HCEC 1CT (cell line): ENCODE results near the gene RPRD1A.
A peak's percentile ranks its signal among the peaks of the same experiment; 100 is the strongest.
"Not testable (repeated sequence)": the region's sequence is repeated elsewhere in the genome, so short reads cannot be mapped to it uniquely, and the experiment has no call there.

Experiments
- DNase-seq: peaks from one replicate; pipeline ENCODE4 v3.0.0-alpha.2; 2017

Gene RPRD1A

DNA sequence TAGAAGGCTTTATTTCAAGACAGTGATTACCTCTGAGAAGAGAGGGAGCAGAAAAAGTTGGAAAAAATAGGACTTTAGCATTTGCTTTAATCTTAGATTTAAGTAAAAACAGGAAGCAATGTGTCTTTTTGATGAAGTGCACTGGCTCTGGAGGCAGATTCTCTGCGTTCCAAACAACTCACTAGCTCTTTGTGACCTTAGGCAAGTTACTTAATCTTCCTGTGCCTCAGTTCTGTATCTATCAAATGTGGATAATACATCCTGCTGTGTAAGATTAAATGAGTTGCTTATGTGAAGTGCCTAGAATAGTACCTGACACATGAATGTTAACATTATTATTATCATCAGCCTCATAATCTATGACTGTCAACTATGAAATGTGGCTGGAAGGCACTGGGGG lies 42.3 kb downstream of the RPRD1A start:
- no peak for DNase-seq

DNA sequence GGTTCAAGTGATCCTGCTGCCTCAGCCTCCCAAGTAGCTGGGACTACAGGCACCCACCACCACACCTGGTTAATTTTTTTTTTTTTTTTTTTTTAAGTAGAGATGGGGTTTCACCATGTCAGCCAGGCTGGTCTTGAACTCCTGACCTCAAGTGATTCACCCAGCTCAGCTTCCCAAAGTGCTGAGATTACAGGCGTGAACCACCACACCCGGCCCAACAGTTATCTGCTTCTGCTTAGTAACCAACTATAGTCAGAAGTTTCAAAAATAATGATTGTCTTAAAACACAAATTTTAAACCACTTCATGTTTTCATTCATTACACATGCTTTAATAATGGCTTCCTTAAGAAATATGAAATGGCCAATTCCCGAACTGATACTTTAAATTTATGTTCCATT lies 43.1 kb downstream of the RPRD1A start:
- not testable (repeated sequence) for DNase-seq

DNA sequence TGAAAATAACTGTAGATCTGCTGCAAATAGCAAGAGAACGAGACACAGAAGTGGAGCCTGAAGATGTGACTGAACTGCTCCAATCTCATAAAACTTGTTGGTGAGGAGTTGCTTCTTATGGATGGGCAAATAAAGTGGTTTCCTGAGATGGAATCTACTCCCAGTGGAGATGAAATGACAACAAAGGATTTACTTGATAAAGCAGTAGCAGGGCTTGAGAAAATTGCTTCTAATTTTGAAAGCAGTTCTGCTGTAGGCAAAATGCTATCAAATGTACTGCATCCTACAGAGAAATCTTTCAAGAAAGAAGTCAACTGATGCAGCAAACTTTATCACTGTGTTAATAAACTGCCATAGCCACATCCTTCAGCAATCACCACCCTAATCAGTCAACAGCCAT lies 44.0 kb downstream of the RPRD1A start:
- no peak for DNase-seq

DNA sequence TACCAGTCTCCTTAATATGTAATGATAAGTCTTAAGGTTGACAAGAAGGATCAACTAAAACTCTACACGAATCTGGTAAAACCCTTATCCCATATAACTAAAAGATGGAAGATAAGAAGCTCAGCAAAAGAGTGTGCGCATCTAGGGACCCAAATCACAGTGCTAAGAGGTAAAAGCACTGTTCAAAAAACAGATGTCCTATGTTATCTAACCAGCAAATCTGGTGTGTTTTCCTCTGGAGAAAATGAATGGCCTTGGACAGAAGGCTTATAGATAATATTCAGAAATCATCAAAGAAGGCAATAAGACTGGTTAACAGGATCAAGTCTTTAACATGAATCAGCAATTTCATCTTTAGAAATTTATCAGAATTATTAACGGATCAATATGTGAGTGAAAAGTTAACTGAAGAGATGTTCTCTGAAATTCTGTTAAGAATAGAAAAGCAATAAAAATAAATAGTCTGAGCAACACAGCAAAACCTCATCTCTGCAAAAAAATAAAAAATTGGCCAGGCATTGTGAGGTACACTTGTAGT lies 47.1 kb downstream of the RPRD1A start:
- DNase-seq, result no peak

DNA sequence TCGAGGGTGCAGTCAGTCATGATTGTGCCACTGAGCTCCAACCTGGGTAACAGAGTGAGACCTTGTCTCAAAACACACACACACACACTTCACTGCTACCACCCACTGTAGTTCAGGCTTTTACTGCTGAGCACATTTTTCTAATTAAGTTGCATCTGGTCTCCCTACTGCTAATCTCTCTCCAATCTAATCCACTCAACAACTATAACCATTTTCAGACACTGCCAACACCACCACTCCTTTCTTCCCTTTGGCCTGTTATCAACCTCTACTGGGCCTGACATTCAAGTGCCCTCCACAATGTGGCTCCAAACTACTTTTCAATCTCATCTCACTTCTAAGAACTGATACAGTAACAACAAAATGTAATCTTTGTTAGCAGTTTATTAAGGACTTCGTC lies 50.1 kb downstream of the RPRD1A start:
- no peak for DNase-seq

DNA sequence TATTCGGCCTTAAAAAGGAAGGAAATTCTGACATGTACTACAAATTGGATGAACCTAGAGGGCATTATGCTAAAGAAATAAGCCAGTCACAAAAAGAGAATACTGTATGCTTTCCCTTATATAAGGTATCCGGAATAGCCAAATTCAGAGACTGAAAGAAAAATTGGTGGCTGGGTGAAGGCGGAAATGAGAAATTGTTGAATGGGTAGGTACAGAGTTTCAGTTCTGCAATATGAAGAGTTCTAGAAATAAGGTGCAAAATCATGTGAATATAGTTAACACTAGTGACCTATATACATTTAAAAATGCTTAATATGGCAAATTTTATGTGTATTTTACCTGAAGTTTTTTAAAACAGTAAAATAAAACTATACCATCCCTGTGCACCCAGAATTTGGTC lies 51.7 kb downstream of the RPRD1A start:
- no peak for DNase-seq

DNA sequence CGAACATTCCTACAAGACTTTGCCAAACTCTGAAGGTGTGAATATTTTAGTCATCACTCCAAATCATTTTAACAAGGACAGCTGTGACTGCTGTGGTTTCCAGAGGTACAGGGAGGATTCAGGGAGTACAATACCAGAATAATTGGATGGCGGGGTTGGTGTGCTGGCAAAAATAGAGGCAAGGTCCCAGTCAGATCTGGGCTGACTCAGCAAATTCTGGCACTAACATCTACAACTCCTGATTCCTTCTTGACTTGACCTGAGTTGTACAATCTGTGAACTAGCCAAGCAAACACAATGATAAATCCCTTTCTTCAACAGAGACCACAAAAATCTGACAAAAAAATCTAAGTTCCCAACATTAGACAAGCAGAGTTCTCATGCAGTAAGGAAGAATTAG lies 54.5 kb downstream of the RPRD1A start:
- DNase-seq, result no peak

DNA sequence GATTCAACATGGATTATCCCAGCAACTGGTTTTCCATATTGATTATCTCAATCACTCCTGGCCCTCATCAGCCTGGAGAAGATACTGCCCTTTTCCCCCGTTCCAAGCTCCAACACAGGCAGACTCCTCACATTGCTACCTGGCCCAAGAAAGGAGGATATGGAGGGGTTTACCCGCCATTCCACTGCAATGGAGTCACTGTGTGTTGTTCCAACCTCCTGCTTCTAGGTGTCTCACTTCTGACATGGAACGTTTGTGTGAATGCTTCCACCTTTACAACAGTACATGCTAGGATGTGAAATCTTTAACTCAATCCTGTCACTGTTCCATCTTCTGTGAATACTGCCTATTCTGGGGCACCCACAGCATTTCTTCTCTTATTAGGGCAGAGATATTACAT lies 58.1 kb downstream of the RPRD1A start:
- DNase-seq, result no peak

DNA sequence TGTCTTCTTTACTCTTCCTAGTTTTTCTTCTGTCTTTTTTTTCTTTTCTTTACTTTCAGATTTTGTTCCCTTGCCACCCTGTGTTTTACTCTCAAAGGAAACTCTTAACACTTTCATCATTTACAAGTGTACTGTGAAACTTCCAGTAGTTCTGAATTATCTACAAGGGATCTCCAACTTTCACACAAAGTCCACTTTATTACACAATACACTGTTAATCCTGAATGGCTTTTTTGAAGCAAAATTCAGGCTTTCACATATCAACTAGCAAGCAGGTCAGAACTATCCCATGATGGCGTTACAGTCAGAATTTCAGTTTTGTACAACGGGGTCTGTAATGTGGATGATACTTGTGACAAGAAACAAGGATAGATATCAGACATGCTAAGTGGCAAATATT lies 60.4 kb downstream of the RPRD1A start:
- no peak for DNase-seq

DNA sequence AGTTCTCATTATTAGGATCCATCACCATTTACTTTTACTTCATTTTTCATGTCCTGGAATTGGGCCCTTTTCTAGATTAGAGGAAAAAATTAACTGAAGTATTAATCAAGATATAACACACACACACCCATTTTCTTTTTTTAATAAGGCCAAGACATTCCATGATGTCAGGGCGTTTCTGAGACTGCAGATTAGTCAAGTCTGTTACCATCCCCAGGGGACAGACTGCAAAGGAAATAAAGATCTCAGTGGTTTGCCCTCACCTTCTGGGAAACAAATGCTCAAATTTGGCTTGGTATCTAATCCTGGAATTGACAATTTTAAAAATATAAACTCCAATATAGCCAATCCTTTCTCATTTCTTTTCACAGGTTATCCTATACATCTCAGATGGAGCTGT lies 67.4 kb downstream of the RPRD1A start:
- no peak for DNase-seq

DNA sequence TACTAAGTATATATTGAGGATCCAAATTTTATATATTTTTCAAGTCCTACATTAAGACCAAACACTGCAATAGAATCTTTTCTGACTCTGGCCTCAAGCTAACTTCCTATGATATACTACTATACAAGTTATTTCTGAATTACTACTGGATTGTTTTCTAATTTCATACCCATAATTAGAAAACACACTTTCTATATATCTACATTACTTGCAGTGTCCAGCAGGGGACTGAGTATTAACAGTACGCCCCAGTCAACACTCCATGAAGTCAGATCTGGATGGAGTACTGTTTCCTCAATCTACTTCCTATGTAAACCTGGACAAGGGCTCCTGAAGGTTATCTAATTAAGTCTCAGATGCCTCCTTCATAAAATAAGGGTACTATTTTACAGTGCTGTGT lies 68.4 kb downstream of the RPRD1A start:
- no peak for DNase-seq

DNA sequence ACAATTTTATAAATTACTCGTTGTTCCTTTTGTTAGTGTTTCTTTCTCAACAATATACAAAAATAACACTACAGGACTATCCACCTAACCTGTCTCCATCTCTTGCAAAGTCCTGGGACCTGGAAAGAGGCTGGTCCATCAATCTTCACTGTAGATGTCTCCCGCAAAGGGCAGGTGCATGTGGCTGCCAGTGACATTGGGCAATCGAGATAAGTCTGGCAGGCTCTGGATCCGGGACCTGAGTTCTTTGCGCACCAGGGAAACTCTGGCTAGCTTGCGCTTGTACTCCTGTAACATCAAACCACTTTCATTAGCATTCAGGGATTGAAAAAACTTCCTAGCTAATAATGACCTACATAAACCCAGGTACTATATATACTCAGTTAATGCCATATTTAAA lies 74.3 kb downstream of the RPRD1A start:
- no peak for DNase-seq

DNA sequence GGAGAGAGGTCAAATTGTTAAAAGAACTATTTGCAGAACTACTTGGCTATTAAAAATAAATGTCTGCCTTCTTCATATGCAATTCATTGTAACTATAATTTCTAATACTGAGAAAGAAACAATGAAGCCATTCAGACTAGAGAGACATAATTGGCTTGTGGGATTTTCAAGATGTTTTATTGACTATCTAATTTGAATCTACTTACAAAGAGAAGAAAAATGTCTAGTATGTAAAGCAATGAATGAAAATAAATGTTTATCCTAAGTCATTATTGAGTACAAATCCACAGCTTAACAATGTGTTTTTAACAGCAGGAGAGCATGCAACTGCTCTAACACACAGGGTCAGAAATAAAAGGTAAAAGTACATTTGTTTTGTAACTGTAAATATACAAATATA lies 75.7 kb downstream of the RPRD1A start:
- DNase-seq, result no peak

DNA sequence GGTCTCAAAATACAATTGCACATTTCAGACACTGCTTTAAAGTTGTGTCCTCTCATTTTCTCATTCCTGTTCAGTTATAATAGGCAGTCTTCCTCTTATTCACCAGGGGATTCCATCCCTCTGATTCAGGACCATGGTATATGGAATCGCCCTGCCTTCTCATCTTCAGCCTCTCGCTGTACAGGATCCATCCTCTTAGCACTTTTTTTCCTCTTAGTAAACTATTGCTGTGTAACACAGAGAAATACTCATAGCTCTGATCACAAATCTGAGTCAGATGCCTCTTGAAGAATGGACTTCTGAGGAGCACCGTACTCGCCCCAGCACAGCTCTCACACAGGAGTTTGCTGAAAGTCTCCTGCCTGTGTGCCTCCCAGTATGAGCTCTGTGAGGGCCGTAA lies 83.5 kb downstream of the RPRD1A start:
- peak; percentile 44 for DNase-seq

DNA sequence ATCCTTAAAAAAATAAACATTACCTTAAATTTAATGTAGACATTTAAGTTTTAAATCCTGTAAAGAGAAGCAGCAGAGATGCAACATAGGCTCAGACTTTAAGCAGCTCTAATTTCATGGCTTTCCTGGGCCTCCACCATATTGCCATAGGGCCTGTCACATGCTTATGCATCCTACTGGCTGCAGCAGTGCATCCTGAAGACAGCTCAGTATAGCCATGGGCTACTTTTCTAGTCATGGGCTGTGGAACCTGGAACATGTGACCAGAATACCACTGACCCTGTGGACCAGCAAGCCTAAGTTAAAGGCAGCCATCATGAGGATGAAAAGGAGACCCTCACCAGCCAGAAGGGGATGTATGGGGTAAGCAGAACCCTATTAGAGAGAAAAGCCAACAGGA lies 84.2 kb downstream of the RPRD1A start:
- no peak for DNase-seq

DNA sequence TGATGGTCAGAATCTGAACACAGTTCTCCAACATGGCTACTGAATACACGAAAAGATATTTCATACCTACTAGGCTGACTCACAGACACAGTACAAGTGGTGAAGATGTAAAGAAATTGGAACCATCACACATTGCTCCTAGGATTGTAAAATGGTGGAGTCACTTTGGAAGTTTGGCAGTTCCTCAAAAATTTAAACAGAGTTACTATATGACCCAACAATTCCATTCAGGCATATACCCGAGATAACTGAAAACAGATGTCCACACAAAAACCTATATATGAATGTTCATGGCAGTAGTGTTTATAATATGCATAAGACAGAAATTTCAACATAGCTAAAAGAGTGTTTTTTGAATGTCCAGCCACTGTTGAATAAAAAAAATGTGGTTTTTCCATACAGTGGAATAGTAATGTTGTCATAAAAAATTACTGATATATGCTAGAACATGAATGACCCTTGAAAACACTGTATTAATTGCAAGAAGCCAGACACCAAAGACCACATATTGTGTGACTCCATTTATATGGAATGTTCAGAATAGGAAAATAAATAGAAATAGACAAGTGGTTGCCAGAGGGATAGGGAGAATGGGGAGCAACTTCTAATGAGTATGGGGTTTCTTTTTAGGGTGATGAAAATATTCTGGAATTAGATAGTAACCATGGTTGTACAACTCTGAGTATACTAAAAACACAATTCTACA lies 84.8 kb downstream of the RPRD1A start:
- DNase-seq, result peak; percentile 71

DNA sequence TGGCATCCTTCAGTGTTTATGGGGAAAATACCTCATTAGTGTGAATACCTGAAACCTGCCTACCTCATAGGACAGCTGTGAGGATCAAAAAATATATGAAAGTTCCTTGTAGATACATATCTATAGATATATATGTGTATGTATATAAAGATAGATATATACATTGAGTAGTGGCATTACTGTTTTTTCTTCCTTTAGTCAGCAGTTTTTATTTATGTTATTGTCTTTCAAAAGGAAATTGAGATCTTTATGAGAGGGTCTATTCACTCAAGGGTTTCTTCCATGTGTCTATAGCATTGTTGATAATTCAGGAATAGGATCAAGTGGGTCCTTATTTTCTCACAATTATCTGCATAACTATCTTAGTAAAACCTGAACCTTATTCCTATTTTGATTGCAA lies 88.2 kb downstream of the RPRD1A start:
- DNase-seq, result no peak

DNA sequence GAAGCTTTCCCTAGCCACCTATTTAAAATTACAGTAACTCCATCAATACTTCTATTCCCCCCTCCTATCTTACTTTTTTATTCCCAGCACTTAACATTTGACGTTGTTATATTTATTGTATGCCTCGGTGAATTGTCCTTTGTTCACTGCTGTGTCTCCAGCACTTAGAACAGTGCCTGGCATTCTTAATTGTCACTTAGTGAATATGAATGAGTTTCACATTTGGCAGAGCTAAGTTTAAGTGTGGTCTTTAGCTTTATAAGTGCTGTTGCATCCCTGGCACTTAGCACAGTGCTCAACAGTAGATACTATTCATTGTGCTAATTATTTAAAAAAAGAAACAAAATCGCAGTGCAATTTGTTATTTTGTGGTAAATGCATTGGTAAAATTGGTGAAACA lies 93.2 kb downstream of the RPRD1A start:
- DNase-seq, result no peak

DNA sequence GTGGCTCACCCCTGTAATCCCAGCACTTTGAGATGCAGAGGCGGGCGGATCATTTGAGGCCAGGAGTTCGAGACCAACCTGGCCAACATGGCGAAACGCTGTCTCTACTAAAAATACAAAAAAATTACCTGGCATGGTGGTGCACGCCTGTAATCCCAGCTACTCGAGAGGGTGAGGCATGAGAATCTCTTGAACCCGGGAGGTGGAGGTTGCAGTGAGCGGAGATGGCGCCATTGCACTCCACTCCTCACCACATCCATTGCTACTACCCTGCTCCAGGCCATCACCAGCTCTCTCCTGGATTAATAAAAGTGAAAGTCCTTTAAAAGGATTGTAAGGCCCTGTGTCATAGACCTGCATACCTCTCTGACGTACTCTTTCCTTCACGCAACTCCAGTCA lies 93.7 kb downstream of the RPRD1A start:
- no peak for DNase-seq

DNA sequence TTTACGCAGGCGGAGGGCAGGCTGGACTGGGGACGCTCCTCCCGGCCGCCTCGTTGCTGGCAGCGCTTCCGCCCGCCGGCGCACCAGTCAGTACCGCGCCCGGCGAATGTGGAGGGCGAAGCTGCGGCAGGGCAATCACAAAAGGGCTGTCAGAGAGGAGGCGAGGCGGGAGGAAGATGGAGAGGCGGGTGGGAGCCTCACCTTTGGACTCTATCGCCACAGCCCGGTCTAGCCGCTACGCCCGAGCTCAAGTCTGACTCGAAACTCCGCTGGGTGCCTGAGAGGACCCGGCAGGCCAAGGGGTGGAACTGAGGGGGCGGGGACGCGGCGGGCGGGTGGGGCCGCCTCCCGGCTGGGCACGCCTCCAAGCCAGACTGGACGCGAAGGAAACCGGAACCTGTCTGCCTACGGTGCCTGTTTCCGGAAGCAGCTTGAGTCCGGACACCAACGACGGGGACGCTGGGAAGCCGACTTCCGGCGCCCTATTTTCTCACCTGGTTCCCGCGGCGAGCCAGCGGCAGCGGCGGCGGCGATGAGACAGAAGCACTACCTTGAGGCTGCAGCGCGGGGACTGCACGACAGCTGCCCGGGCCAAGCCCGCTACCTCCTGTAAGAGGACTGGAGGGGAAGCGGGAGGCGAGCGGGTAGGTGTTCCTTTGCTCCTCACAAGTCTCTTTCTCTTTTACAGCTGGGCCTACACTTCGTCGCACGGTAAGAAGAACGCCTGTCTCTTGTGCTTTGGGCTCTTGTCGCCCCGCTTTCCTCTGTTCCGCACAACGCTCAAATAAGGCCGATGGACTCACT lies 95.0 kb downstream of the RPRD1A start, which contains the start of gene RMP24:
TSS of gene RMP24 (plus strand) at position 483 of the 804 bp plus-strand sequence.
- DNase-seq, result peak; percentile 93

DNA sequence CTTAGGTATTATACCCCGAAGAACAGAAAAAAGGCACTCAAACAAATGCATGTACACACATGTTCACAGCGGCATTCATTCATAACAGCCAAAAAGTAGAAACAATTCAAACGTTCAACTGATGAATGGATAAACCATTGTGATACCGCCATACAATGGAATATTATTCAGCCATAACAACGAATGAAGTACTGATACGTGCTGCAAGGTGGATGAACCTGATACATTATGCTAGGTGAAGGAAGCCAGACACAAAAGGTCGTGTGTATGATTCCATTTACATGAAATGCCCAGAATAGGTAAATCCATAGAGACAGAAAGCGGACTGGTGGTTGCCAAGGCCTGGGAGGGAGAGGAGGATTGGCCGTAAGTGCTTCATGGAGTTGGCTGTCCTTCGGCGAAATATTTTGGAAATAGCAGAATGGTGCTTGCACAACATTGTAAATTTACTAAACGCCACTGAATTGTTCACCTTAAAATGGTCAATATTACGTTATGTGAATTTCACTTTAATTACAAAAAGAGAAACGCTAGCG lies 95.6 kb downstream of the RPRD1A start:
- no peak for DNase-seq

DNA sequence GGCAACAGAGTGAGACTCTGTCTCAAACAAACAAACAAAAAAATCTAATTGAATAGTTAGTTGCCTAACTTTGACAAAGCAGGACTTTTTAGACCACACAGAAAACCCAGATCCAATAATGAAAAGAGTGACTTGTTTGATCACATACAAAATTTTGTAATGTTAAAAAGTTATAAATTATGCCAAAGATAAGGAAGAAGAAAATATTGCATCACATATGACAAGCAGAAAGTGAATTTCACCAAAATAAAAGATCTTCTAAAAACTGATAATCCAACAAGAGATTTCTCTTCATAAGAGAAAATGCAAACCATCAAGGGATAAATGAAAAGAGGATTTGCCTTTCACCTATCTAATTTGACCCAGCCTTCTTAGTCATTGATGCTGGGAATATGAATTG lies 97.7 kb downstream of the RPRD1A start:
- DNase-seq, result peak; percentile 12

DNA sequence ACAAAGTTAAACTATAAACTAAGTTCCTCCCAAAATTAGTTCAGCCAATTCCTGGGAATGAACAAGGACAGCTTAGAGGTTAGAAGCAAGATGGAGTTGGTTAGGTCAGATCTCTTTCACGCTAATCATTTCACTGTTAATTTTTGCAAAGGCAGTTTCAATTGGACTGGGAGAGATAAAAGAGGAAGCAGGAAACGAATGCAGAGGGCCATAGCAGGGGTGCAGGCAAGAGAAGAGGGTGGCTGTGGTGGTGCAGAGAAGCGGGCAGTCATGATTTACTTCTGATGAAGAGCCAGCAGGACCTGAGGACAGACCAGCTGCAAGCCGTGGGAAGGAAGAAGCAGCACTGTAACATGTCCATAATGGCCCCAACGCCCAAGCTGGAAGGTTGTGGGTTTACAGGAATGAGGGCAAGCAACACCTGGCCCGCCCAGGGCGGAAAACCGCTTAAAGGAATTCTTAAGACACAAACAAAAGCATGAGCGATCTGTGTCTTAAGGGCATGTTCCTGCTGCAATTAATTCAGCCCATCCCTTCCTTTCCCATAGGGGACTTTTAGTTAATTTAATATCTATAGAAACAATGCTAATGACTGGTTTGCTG lies 99.0 kb downstream of the RPRD1A start:
- no peak for DNase-seq

DNA sequence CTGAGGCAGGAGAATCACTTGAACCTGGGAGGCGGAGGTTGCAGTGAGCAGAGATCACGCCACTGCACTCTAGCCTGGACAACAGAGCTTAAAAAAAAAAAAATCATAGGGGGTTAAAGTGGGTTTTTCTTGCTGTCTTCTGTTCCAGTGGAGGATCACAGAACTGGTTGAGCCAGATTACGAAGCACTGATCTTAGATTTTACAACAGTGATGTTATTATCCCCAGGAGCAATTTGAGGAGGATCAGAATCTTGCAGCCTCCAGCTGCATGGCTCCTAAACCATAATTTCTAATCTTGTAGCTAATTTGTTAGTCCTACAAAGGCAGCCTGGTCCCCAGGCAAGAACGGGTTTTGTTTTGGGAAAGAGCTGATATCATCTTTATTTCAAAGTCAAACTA lies 99.5 kb downstream of the RPRD1A start:
- DNase-seq, result not testable (repeated sequence)
